ENCODE data around the gene ABCC6. TPM values are rescaled to one million over a fixed set of nuclear protein-coding genes. Genes with fewer than 3 reads are reported as not detected.

The ABCC6 gene
- total RNA-seq, 4 donors from 2014 or later: 36.2 to 109 (median 49.6) TPM

GRCh38 chr16:16171332-16171919 is 51.9 kb downstream of the ABCC6 start:
- 89 to 90% methylated on average over 2 to 4 of the region's 4 CpGs for WGBS, 2 donors (ENCODE audit: low coverage in 1 of 2)

GRCh38 chr16:16169615-16170014 is 53.7 kb downstream of the ABCC6 start:
- 87 to 100% methylated on average over 2 to 15 of the region's 15 CpGs for WGBS, 2 donors (ENCODE audit: low coverage in 1 of 2)
- H3K4me3 ChIP-seq: no peak overlapping the region
- no peaks in the 10 kb centered on the region for H3K4me1 ChIP-seq
- H3K9me3 ChIP-seq: no peaks in the 10 kb centered on the region
- in situ Hi-C loops (cut with MboI; ENCODE audit: low pct_ligation_motif_present in 1 of 4, low pct_unique_long_range_greater_than_20kb in 1 of 4, low sequenced_read_pairs in 3 of 4) (no loop called here), intact Hi-C loops (cut with DNase I; ENCODE audit: low total_unique reads) (no loop called here)
- no peaks in the 10 kb centered on the region for H3K27me3 ChIP-seq
- peaks cover 0 to 9% (median 3%) of the 10 kb centered on the region in 4 donors for H3K36me3 ChIP-seq
- H3K27ac ChIP-seq: no peak overlapping the region
- DNase-seq: no peak
- TF ChIP-seq POLR2A (IDR thresholded peaks at IDR 0.05) (no peak), POLR2AphosphoS5 (IDR thresholded peaks at IDR 0.05) (no peak), CTCF (IDR thresholded peaks at IDR 0.05) (no peak), EP300 (IDR thresholded peaks at IDR 0.05; ENCODE audit: low read depth) (no peak)

More at GRCh38 chr16:16171332-16171919, 51.9 kb downstream of the ABCC6 start:
- Histone ChIP-seq H3K4me1 (no peaks in the 10 kb centered on the region), H3K36me3 (peaks cover 0 to 14% (median 0%) of the 10 kb centered on the region in 4 donors), H3K4me3 (no peak overlapping the region), H3K27me3 (no peaks in the 10 kb centered on the region), H3K9me3 (no peaks in the 10 kb centered on the region), H3K27ac (no peak overlapping the region)
- in situ Hi-C loops (cut with MboI; ENCODE audit: low pct_ligation_motif_present in 1 of 4, low pct_unique_long_range_greater_than_20kb in 1 of 4, low sequenced_read_pairs in 3 of 4): no loop called here
- intact Hi-C loops (cut with DNase I; ENCODE audit: low total_unique reads): no loop called here
- DNase-seq: no peak
- TF ChIP-seq CTCF (IDR thresholded peaks at IDR 0.05) (no peak), POLR2A (IDR thresholded peaks at IDR 0.05) (no peak)

GRCh38 chr16:16168431-16168830 is 54.9 kb downstream of the ABCC6 start:
- 80 to 87% methylated on average over 6 to 14 of the region's 14 CpGs for WGBS, 2 donors (ENCODE audit: low coverage in 1 of 2)
- DNase-seq: no peak

DNA sequence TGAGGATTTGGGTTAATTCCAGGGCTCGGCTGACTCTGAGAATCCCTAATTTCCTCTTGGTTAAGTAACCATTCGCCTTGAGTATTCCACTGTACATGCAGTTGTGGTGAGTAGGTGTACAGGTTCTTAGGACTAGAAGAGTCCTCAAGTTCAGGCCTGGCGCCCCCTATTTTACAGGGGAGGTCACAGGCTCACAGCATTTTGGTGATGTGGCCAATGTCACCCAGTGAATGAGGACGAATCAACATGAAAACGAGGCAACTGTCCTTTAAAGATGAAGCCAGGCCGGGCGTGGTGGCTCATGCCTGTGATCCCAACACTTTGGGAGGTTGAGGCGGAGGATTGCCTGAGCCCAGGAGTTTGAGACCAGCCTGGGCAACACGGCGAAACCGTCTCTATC is 55.4 kb downstream of the ABCC6 start:
- no peak for DNase-seq
- H3K4me1 ChIP-seq: no peaks in the 10 kb centered on the region
- 86 to 92% methylated on average over 2 to 11 of the region's 11 CpGs for WGBS, 2 donors (ENCODE audit: low coverage in 1 of 2)
- in situ Hi-C loops (cut with MboI; ENCODE audit: low pct_ligation_motif_present in 1 of 4, low pct_unique_long_range_greater_than_20kb in 1 of 4, low sequenced_read_pairs in 3 of 4) (no loop called here), intact Hi-C loops (cut with DNase I; ENCODE audit: low total_unique reads) (no loop called here)
- no peaks in the 10 kb centered on the region for H3K9me3 ChIP-seq
- H3K4me3 ChIP-seq: no peak overlapping the region
- H3K36me3 ChIP-seq: peaks cover 0 to 9% (median 3%) of the 10 kb centered on the region in 4 donors
- no peaks in the 10 kb centered on the region for H3K27me3 ChIP-seq
- TF ChIP-seq CTCF (IDR thresholded peaks at IDR 0.05) (no peak), POLR2AphosphoS5 (IDR thresholded peaks at IDR 0.05) (no peak), POLR2A (IDR thresholded peaks at IDR 0.05) (no peak), EP300 (IDR thresholded peaks at IDR 0.05; ENCODE audit: low read depth) (no peak)
- no peak overlapping the region for H3K27ac ChIP-seq

More at GRCh38 chr16:16168431-16168830, 54.9 kb downstream of the ABCC6 start:
- in situ Hi-C loops (cut with MboI; ENCODE audit: low pct_ligation_motif_present in 1 of 4, low pct_unique_long_range_greater_than_20kb in 1 of 4, low sequenced_read_pairs in 3 of 4): no loop called here
- peaks cover 0 to 9% (median 3%) of the 10 kb centered on the region in 4 donors for H3K36me3 ChIP-seq
- TF ChIP-seq CTCF (IDR thresholded peaks at IDR 0.05): no peak
- TF ChIP-seq POLR2A (IDR thresholded peaks at IDR 0.05): no peak
- no peak for TF ChIP-seq EP300 (IDR thresholded peaks at IDR 0.05; ENCODE audit: low read depth)
- no peak for TF ChIP-seq POLR2AphosphoS5 (IDR thresholded peaks at IDR 0.05)
- intact Hi-C loops (cut with DNase I; ENCODE audit: low total_unique reads): no loop called here
- H3K27ac ChIP-seq: no peak overlapping the region
- H3K27me3 ChIP-seq: no peaks in the 10 kb centered on the region
- H3K4me1 ChIP-seq: no peaks in the 10 kb centered on the region
- no peaks in the 10 kb centered on the region for H3K9me3 ChIP-seq
- no peak overlapping the region for H3K4me3 ChIP-seq
